GM21619 (cell line): Measurements from ENCODE around the gene GNGT1.

ENCODE experiments used
- ATAC-seq: cut with Tn5 transposase; IDR thresholded peaks from one replicate; pipeline ENCODE4 v1.9.1; 2021; ENCODE audit not compliant: unreplicated experiment

GNGT1 gene

GRCh38 chr7:93906267-93906666, at the start of gene GNGT1:
Gene GNGT1, plus strand, starts transcription at chr7:93906567. Its CDS starts 180 bp downstream, at chr7:93906747.
- ATAC-seq = no peak

- ATAC-seq = no peak
These were observed 47.5 kb upstream of the GNGT1 start for GRCh38 chr7:93858857-93859256.

- no peak for ATAC-seq
These were observed 46.1 kb upstream of the GNGT1 start for GRCh38 chr7:93860261-93860660.

GRCh38 chr7:93861325-93861949, 44.9 kb upstream of the GNGT1 start:
- ATAC-seq = no peak

DNA sequence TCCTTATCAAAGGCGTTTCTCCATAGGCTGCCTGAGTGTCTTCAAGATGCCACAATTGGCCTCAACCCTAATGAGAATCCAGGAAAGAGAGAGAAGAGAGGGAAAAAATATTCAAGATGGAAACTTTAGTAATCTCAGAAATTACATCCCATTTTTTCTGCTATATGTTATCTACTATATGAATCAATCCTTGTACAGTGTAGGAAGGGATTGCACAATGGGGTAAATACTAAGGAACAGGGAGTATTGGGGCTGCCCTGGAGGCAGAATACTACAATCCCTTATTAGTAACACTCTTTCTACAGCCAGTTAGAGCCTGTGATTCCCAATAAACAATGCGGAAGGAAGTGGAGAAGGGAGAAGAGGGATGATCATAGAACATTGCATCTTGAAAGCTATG, 43.7 kb upstream of the GNGT1 start:
- ATAC-seq = no peak

GRCh38 chr7:93866886-93867285, 39.5 kb upstream of the GNGT1 start:
- no peak for ATAC-seq

DNA sequence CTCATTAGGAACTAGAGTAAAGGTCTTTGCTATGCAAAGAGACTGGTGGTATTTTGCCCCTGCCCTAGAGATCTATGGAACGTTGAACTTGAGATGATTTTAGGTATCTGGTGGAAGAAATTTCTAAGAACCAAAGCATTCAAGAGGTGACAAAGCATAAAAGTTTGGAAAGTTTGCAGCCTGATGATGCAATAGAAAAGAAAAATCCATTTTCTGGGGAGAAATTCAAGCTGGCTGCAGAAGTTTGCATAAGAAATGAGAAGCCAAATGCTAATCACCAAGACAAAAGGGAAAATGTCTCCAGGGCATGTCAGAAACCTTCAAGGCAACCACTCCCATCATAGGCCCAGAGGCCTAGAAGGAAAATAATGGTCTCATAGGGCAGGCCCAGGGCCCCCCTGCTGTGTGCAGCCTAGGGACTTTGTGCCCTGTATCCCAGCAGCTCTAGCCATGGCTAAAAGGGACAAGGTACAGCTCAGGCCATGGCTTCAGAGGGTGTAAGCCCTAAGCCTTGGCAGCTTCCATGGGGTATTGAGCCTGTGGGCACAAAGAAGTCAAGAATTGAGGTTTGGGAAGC, 32.3 kb upstream of the GNGT1 start:
- no peak for ATAC-seq

DNA sequence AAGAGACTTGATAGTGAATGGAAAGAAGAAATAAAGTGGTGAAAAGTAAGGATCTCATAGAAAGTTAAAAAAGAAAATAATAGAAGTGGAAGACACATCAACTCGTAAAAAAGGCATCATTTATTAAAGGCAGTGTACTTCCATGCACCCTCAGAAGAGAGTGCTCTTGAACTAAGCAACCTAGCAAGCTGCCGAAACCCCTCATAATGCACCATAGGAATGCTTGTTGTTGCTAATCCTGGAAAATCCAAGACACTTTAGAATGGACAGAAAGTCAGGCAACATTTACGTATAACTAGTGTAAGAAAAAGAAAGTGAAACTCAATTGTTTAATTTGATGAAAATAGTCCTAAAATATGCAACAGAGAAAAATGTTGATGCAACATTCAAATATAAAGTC, 28.6 kb upstream of the GNGT1 start:
- no peak for ATAC-seq

DNA sequence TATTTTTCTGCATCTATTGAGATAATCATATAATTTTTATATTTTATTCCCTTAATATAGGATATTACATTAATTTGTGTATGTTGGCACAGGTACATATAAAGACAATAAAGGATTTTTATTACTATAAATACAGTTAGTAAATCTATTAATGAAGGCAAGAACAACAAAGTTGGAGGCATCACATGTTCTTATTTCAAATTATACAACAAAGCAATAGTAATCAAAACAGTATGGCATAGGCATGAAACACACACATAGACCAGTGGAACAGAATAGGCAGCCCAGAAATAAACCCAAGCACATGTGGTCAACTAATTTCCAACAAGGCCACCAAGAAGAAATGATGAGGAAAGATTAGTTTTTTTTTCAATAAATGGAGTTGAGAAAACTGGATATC, 27.0 kb upstream of the GNGT1 start:
- ATAC-seq = no peak

GRCh38 chr7:93882468-93882867, 23.9 kb upstream of the GNGT1 start:
- no peak for ATAC-seq

DNA sequence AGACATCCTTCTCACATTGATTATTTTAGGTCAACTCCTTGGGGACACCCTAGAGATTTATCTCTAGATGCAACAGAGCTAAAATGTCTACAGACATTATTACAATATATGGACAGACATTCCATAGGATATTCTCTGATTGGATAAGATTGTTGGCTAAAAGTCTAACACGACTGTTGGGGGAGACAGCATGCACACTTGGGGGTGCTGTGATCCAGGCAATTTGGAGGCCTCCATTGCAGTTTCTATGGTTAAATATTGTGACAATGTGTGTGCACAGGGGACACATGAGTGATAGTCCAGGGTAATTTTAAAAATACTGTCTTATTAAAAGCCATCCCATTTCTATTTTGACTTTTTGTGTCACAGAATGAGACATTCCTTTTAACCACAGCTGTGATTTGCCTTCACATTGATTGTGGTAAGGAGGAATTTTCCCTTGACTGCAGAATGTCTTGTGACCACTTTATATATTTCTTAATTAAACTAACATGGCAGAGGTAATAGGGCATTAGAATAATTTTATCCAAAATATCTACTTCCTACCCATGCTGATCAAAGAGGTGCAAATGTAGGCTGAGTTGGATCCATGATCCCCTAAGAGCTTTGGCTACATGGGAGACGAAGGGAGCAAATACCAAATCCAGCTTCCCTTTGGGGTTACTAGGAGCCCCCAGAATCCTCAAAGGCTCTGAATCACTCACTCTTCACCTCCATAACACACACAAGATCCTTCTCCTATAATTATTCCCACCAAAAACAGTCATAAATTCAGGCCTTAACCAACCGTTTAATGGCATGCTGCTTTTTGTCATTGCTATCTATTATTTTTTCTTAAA, 23.1 kb upstream of the GNGT1 start:
- no peak for ATAC-seq

DNA sequence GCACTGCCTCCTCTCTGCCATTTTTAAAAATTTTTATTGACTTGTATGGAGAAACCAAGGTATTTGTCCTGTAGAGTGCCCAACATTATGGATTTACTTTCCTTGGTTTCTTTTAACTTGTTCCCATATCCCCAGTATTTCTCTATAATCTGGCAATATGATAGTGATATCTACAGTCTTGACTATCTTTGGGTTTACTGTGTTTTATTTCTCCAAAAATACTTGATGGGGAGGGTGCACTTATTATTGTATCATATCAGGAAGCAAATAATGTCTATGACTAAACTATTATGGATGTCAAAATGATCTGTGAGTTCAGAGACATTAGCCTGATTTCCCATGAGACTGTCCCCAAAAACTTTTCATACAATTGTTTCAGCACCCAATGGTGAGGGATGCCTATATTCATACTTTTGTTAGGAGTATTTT, 22.4 kb upstream of the GNGT1 start:
- no peak for ATAC-seq

GRCh38 chr7:93884541-93884940, 21.8 kb upstream of the GNGT1 start:
- no peak for ATAC-seq

GRCh38 chr7:93889261-93889660, 17.1 kb upstream of the GNGT1 start:
- ATAC-seq = no peak

DNA sequence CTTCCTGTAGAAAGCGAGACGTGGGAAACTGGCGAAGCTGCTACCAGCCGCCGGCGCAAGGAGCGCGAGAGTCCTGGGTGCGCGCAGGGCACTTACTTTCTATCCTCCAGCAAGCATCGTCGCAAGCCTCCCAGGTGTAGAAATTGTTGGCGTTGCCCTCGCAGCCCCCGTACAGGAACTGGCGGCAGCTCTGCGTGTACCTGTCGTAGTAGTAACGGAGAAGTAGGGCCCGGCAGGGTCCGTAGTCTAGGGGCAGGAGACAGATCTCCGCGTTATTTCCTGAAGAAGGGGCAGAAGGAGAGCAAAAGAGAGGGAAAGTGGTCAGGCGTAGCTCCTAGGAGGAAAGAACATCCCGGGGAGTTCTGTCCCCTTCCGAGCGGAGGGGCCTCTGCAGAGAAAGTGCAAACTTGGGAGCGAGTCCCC, 16.3 kb upstream of the GNGT1 start:
- peak; percentile 70 for ATAC-seq

- ATAC-seq = peak; percentile 50
These were observed 15.8 kb upstream of the GNGT1 start, which contains the start of gene TFPI2 for GRCh38 chr7:93890464-93891068. Gene TFPI2, minus strand, starts transcription at chr7:93890753. Its CDS starts 75 bp downstream, at chr7:93890678.

DNA sequence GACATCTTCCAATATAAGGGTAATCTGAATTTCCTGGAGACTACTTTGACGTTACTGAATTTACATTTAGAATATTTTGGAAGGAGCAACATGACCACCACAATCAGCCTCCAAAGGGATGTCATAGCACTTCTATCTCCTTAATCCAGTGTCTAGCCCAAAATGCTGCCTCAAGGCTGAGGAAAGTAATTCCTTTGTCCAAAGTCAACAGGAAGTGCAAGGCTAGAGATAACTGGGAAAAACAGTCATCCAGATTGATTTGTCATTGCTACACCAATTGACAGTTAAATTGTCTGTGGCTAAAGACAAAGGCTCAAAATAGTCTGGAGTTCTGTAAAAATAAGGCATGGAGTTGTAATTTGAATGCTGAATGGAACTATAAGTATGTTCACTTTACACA, 11.9 kb upstream of the GNGT1 start:
- no peak for ATAC-seq

GRCh38 chr7:93894966-93895640, 11.3 kb upstream of the GNGT1 start:
- no peak for ATAC-seq

DNA sequence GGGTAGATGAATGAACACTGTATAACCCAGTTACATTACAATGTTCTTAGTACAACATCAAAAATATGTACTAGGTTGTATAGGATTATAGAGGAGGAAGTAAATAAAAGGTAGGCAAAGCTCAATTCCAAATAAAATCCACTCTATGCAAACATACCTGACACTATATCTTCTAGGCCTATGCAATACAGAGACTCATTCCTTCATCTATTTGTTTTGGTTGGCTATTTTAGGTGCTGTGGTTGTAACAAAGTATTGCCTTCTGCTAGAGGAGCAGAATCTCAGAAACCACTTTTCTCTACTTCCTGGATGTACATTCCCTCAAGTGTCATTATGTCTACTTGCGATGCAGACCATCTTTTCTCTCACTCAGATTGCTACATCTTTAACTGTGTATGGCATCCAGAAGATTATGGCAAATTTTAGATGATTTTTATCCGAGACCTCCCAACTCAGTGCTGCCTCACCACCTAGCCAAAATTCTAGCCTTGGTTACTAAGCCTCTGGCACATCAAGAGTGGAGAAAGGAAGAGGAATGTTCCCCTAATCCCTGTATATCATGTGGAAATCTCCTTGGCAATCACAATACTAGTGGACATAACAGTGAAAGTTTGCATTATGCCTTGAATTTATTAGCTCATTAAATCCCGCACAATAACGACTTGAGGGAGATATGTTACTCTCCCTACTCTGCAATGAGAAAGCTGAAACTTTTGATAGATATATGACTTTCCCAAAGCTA, 10.3 kb upstream of the GNGT1 start:
- ATAC-seq = no peak

DNA sequence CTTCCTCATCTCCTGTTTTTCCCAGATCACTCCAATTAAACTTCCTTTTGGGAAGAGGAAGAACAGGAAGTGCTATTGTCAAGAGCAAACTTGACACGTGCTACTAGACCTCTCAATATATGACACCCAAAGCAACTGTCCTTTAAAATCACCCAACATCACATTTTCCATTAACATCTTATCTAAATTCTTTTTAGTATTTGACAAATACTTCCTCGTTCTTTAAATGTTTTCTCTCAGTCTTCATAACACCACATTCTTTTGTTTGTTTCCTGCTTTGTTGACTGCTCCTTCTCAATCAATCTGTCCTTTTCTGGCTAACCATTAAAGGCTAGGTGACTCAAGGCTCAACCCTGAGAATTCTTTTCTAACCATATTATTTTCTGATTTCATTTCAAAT, 8.7 kb upstream of the GNGT1 start:
- no peak for ATAC-seq
